PC-9 (cell line): ENCODE results near the gene RNU1-2.

Experiments used
- EZH2 ChIP-seq: fragments of 200-600 bp; sonication (generic); IDR thresholded peaks from 2 replicates; pipeline ENCODE4 v1.8.0; 2017; ENCODE audit warnings: antibody characterized with exemption, low read depth
- TF ChIP-seq, protein P1 (sequence below): fragments of 200-600 bp; sonication (generic); conservative IDR thresholded peaks from 2 replicates; pipeline ENCODE4 v1.6.1; 2017; ENCODE audit warnings: mixed run types, antibody characterized with exemption, mild to moderate bottlenecking, moderate library complexity

DNA sequence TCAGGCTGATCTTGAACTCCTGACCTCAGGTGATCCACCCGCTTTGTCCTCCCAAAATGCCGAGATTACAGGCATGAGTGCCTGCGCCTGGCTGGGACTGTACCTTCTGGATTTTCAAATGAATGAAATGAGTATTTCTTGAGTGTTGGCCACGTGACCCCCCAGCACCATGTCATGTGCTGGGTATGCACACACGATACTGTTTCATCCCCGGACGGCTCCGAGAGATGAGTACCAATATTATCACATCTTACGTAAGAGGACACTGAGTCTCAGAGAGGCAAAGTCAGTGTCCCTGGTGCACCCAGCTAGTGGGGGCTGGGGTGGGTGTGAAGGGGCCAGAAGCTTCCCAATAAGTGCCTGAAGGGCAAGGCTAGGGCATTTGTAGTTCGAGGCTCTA lies 25.2 kb downstream of the RNU1-2 start:
- TF ChIP-seq, protein P1, sequence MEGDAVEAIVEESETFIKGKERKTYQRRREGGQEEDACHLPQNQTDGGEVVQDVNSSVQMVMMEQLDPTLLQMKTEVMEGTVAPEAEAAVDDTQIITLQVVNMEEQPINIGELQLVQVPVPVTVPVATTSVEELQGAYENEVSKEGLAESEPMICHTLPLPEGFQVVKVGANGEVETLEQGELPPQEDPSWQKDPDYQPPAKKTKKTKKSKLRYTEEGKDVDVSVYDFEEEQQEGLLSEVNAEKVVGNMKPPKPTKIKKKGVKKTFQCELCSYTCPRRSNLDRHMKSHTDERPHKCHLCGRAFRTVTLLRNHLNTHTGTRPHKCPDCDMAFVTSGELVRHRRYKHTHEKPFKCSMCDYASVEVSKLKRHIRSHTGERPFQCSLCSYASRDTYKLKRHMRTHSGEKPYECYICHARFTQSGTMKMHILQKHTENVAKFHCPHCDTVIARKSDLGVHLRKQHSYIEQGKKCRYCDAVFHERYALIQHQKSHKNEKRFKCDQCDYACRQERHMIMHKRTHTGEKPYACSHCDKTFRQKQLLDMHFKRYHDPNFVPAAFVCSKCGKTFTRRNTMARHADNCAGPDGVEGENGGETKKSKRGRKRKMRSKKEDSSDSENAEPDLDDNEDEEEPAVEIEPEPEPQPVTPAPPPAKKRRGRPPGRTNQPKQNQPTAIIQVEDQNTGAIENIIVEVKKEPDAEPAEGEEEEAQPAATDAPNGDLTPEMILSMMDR = no peak
- no peak for TF ChIP-seq EZH2
